Motor neuron (in vitro differentiated cells): ENCODE results near the gene BNIP1. TPM values are rescaled to one million over a fixed set of nuclear protein-coding genes. Genes with fewer than 3 reads are reported as not detected.
"Not testable (repeated sequence)": the region's sequence is repeated elsewhere in the genome, so short reads cannot be mapped to it uniquely, and the experiment has no call there.

Experiments
- ATAC-seq, 8 experiments: fragments of 200-7000 bp; cut with Tn5 transposase; replicated peaks in 6 of 8; 2 replicates each; pipeline ENCODE4 v1.8.0; 2021; ENCODE audit warnings: mild to moderate bottlenecking in 8 of 8, moderate library complexity in 8 of 8
- H3K27ac ChIP-seq, 2 donors: fragments of 250-450 bp; sonication (Bioruptor Pico); 2 replicates each; pipeline ENCODE4 v1.9.0; 2021; ENCODE audit warnings: antibody characterized with exemption in 2 of 2, mild to moderate bottlenecking in 2 of 2, moderate library complexity in 1 of 2
- H3K4me1 ChIP-seq, 2 donors: fragments of 250-450 bp; sonication (Bioruptor Pico); replicated peaks in 1 of 2; 2 replicates each; pipeline ENCODE4 v1.6.1; 2021; ENCODE audit warnings: antibody characterized with exemption in 2 of 2, mild to moderate bottlenecking in 2 of 2, moderate library complexity in 1 of 2
- H3K4me3 ChIP-seq, 5 donors: fragments of 250-450 bp; sonication (Bioruptor Pico); 2 replicates each; pipeline ENCODE4 v1.9.0; 2021; ENCODE audit warnings: antibody characterized with exemption in 5 of 5, mild to moderate bottlenecking in 5 of 5, moderate library complexity in 4 of 5
- WGBS, 10 experiments: fragments of 450-650 bp; shearing (Covaris generic); methylation state at CpG; one replicate each; pipeline ENCODE4 v1.0.0; 2022; 5-methylcytosine and 5-hydroxymethylcytosine counted together
- in situ Hi-C, 9 experiments: fragments of 400-800 bp; cut with MboI; loops; one replicate each; pipeline ENCODE4 v1.15.0; 2021; ENCODE audit warnings: low sequenced_read_pairs in 9 of 9, low pct_unique_long_range_greater_than_20kb in 2 of 9; ENCODE audit not compliant: unreplicated experiment in 9 of 9
- total RNA-seq, 8 experiments: library from RNA; unstranded; fragments of 300-600 nt; gene quantifications; 2 replicates each; pipeline versions ENCODE4 v1.2.3 to v1.2.4, GENCODE V29; 2022

Gene BNIP1
- total RNA-seq, 8 experiments from 2014 or later = 9.1 to 23.5 (median 16.4) TPM

DNA sequence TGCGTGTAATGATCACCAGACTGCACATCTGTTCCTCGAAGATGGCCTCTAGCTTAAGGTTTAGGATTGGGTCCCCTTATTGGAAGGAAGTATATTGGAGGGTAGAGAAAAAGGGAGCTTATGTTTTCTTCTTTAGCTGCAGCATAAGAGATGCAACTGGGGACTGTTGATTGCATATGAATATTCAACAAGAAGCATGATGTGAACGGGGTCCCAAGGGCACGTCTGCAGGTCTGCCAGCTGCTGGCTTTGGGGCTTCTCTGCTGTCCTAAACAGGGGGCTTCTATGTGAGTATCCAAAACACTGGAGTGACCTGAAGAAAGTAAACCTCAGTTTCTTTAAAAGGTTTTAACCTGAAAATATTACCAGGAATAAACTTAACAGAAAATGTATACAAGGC lies 3.6 kb upstream of the BNIP1 start:
- Histone ChIP-seq H3K27ac (no peak overlapping the region), H3K4me3 (no peak overlapping the region), H3K4me1 (peaks cover 0 to 17% of the 10 kb centered on the region in 2 donors)
- ATAC-seq = no peak
- WGBS, 10 experiments = 33 to 88% (median 74%) methylated on average over 1 to 3 of the region's 4 CpGs; no CpG with 5 or more reads in 2 of the 10 experiments
- in situ Hi-C loops = loop anchor here in 2 of 9 experiments (25.0 kb wide), 2 partner anchors 153 to 428 kb away; partner anchors contain the start of gene ATP6V0E1 (in 2 of the 2)

DNA sequence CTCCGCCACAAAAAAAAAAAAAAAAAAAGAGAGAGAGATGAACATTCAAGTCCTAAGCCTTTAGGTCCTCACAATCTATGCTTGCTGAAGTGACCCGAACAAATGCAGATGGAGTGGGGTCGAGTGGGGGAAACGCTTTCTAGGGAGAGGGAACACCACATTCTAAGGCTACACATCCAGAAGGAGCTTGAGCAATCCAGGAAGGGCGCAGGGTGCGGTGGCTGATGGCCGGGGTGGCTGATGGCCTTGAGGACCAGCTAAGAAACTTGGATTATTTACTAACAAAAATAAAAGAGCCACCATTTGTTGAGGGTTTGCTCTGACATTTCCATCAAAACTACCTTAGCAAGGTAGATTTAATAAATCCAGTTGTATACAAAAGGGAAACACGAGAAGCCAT lies 764 bp upstream of the BNIP1 start:
- ATAC-seq = no peak
- in situ Hi-C loops = loop anchor here in 2 of 9 experiments (25.0 kb wide), 2 partner anchors 156 to 431 kb away; partner anchors contain the start of gene ATP6V0E1 (in 2 of the 2)
- WGBS, 10 experiments = 38 to 100% (median 84%) methylated on average over 1 to 7 of the region's 8 CpGs; no CpG with 5 or more reads in 1 of the 10 experiments
- no peak overlapping the region for H3K4me3 ChIP-seq
- peaks cover 0 to 6% of the 10 kb centered on the region in 2 donors for H3K4me1 ChIP-seq
- no peak overlapping the region for H3K27ac ChIP-seq

GRCh38 chr5:173148354-173148753 lies 4.0 kb downstream of the BNIP1 start:
- ATAC-seq = no peak
- Histone ChIP-seq H3K4me1 (peaks cover 0 to 4% of the 10 kb centered on the region in 2 donors), H3K4me3 (no peak overlapping the region), H3K27ac (no peak overlapping the region)
- in situ Hi-C loops = loop anchor here in 2 of 9 experiments (25.0 kb wide), 2 partner anchors 161 to 436 kb away; partner anchors contain the start of gene ATP6V0E1 (in 2 of the 2)
- 50 to 100% (median 95%) methylated on average over 1 to 2 of the region's 2 CpGs; no CpG with 5 or more reads in 2 of the 10 experiments for WGBS, 10 experiments

GRCh38 chr5:173152547-173152946 lies 8.2 kb downstream of the BNIP1 start:
- in situ Hi-C loops = no loop called here
- no peak for ATAC-seq
- H3K4me1 ChIP-seq = no peaks in the 10 kb centered on the region
- H3K27ac ChIP-seq = no peak overlapping the region
- WGBS, 10 experiments = 68 to 100% (median 88%) methylated on average over 1 to 4 of the region's 5 CpGs
- no peak overlapping the region for H3K4me3 ChIP-seq

DNA sequence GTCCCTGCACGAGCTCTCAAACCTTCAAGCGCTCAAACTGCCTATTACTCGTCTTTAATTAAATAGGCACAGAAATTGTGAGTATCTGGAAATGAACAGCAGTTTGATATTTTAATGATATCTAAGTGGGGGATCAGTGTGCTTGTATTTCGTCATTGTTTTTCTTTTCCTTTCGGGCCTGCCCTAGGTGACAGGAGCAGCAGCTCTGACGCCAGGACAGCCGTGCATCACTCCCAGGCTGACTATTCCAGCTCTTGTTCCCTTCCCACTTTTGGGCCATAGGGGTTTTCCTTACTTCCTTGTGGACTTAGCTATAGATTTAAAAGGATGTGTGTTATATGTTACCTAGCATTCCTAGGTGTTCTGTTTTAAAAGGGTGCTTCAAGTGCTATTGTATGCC lies 9.5 kb downstream of the BNIP1 start:
- no peaks in the 10 kb centered on the region for H3K4me1 ChIP-seq
- WGBS, 10 experiments = 82 to 100% (median 90%) methylated on average over 3 to 7 of the region's 7 CpGs; no CpG with 5 or more reads in 1 of the 10 experiments
- H3K4me3 ChIP-seq = no peak overlapping the region
- no peak overlapping the region for H3K27ac ChIP-seq
- ATAC-seq = no peak
- in situ Hi-C loops = no loop called here

GRCh38 chr5:173154619-173155018 lies 10.3 kb downstream of the BNIP1 start:
- in situ Hi-C loops, H3K4me3 ChIP-seq, H3K27ac ChIP-seq, H3K4me1 ChIP-seq, ATAC-seq: not testable (repeated sequence)
- WGBS, 10 experiments = 93 to 100% (median 100%) methylated on average over 1 to 5 of the region's 5 CpGs; no CpG with 5 or more reads in 2 of the 10 experiments

DNA sequence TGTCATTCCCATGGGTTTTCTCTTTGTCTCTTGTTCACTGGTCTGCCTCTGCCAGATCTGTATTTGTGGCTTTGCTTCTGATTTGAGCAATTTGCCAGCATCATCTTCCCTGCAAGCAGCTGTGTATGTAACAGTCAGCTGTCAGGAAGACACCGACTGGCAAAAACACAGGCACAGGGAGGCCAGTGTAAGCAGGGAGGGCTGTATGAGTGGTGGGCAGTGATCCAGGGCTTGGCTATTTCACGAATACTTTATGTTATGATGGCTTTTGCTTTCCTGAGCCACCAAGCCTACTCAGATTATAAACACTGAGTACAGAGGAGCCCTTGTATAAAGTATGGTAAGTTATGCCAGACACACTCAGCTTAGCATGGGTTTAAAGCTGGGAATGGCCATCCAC lies 11.6 kb downstream of the BNIP1 start:
- ATAC-seq = no peak
- no peaks in the 10 kb centered on the region for H3K4me1 ChIP-seq
- H3K27ac ChIP-seq = no peak overlapping the region
- in situ Hi-C loops = no loop called here
- WGBS, 10 experiments = 33 to 90% (median 64%) methylated on average over 1 to 2 of the region's 2 CpGs; no CpG with 5 or more reads in 6 of the 10 experiments
- no peak overlapping the region for H3K4me3 ChIP-seq

- H3K4me3 ChIP-seq = no peak overlapping the region
- no peak overlapping the region for H3K27ac ChIP-seq
- no peaks in the 10 kb centered on the region for H3K4me1 ChIP-seq
- in situ Hi-C loops = no loop called here
- WGBS, 10 experiments = 73 to 100% (median 88%) methylated on average over 1 to 8 of the region's 8 CpGs; no CpG with 5 or more reads in 4 of the 10 experiments
- ATAC-seq = no peak
These were observed 14.0 kb downstream of the BNIP1 start for GRCh38 chr5:173158366-173158765.

- no peak overlapping the region for H3K4me3 ChIP-seq
- H3K27ac ChIP-seq = no peak overlapping the region
- no peak for ATAC-seq
- no peaks in the 10 kb centered on the region for H3K4me1 ChIP-seq
- in situ Hi-C loops = no loop called here
- 72 to 100% (median 92%) methylated on average over 1 to 3 of the region's 3 CpGs; no CpG with 5 or more reads in 6 of the 10 experiments for WGBS, 10 experiments
These were observed 14.9 kb downstream of the BNIP1 start for GRCh38 chr5:173159256-173159655.

DNA sequence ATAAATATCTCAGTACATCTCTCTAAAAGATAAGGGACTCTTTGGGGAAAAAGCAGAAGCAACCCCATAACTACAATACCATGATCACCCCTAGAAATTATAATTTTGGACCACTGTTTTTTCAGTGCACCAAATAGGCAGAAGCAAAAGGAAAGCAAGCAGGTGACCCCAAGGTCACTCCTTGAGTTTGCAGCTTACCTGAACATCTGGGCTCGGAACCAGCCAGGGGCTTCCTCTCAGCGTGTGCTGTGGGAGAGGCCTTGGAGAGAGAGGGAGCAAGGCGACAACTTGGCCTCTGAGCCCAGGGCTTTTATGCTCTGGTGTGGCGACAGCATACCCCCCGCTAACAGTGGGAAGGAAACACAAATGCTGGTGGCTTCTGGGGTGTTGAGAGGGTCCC lies 16.8 kb downstream of the BNIP1 start:
- no peak overlapping the region for H3K27ac ChIP-seq
- no peak for ATAC-seq
- no peak overlapping the region for H3K4me3 ChIP-seq
- 60 to 100% (median 88%) methylated on average over 1 to 5 of the region's 5 CpGs; no CpG with 5 or more reads in 2 of the 10 experiments for WGBS, 10 experiments
- in situ Hi-C loops = no loop called here
- H3K4me1 ChIP-seq = no peaks in the 10 kb centered on the region

DNA sequence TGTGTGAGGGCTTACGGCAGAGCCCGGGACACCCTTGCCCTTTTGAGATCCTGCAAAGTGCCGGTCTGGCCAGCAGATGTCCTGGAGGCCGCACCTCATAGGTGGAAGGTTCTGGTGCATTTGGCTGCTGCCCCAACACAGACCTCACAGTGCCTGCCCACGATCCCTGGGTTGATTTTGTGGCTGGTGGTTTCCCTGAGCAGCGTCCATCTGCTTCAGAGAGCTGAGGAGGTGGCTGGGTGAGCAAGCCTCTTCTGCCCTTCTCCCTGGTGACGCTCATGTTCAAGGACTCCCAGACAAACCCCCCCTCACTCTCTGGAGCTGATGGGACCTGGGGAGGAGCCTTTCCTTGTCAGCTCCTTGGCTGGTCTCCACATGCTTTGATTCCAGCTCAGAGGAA lies 18.9 kb downstream of the BNIP1 start:
- in situ Hi-C loops = no loop called here
- Histone ChIP-seq H3K4me1 (no peaks in the 10 kb centered on the region), H3K27ac (no peak overlapping the region), H3K4me3 (no peak overlapping the region)
- 83 to 100% (median 95%) methylated on average over 1 to 3 of the region's 7 CpGs; no CpG with 5 or more reads in 6 of the 10 experiments for WGBS, 10 experiments
- ATAC-seq = no peak

DNA sequence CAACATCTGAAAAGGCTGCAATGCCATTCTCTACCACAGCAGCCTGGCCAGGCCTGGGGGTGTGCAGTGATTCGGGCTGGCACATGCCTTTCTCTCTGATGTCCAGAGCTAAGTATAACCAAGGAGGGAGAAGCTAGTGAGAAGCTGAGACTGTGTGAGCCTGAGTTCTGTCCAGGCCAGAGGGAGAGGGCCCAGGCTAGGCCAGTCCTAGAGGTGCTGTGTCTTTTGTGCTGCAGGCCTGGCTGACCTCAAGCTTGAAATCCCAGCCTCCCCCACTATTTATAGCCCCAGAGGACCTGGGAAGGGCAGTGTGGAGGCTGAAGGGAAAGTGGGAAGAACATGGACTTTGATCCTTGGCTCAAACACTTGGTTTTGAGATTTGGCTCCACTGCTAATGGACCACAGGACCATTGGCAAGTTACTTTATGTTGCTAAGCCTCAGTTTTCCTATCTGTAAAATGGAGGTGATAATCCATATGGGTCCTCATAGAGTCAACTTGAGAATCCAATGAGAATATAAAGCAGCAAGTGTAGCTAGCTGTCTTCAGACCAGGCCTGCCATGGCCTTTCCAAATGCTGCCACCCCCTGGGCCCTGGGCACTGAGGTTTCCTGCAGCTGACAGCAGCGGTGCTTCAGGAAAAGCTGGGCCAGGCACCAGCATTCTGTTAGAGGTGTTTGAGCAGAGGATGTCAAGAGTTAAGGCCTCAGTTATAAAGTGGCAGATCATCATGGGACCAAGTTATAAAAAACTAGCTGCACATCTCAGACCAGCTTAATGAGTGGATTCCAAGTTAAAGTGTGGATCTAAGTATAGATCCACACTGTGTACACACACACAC lies 21.1 kb downstream of the BNIP1 start:
- no peaks in the 10 kb centered on the region for H3K4me1 ChIP-seq
- no peak overlapping the region for H3K27ac ChIP-seq
- 33 to 100% (median 75%) methylated on average over 1 of the region's 2 CpGs; no CpG with 5 or more reads in 7 of the 10 experiments for WGBS, 10 experiments
- no peak overlapping the region for H3K4me3 ChIP-seq
- peak in 3 of 8 experiments; percentile 14 to 52 (median 18) for ATAC-seq
- in situ Hi-C loops = no loop called here

GRCh38 chr5:173172166-173172565 lies 27.8 kb downstream of the BNIP1 start:
- Histone ChIP-seq H3K4me1 (no peaks in the 10 kb centered on the region), H3K4me3 (no peak overlapping the region), H3K27ac (no peak overlapping the region)
- ATAC-seq = no peak
- in situ Hi-C loops = no loop called here
- 73 to 86% (median 80%) methylated on average over 3 to 8 of the region's 8 CpGs; no CpG with 5 or more reads in 2 of the 10 experiments for WGBS, 10 experiments
